Measurements from ENCODE around the gene SDK2. TPM values are rescaled to one million over a fixed set of nuclear protein-coding genes. Genes with fewer than 3 reads are reported as not detected.

SDK2 gene
- total RNA-seq, 3 donors from 2014 or later (not counting 1 experiment from before 2014, with no cell fraction given) = 0.41 to 0.90 (median 0.49) TPM

DNA sequence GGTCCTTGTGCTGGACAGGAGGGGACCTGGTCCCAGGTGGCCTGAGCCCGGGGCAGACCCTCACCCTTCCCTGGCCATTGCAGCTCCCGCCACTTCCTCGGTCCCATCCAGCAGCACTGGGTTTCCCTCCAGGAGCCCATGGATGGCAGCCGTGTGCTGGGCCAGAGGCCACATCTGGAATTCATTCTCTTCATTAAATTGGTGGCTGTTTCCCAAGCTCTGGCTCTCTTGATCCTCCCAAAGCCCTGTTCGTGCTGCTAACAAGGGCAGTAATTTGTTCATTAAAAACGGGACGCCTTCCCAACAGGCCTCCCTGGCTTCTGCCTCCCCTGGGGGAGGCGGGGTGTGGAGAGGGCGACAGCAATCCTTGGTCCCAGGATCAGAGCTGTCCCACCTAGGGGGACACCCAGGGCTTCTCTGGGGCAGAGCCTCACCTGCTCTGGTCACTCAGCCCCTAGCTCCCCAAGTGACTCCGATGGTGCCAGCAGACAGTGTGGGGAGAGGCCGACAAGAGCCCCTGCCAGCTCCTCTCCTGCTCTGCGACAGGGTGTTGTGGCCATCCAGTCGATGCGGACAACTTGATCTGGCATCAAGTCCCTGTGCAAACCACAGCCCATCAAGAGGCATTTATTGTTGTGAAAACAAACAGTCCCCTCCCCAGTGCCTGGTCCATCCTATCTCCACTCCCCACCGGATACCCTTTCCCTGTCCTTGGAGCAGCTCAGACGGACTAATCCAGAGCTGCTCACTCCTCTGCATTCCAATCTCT, 44.0 kb downstream of the SDK2 start:
- no peaks in the 10 kb centered on the region for H3K9me3 Mint-ChIP-seq
- H3K27me3 Mint-ChIP-seq (ENCODE audit: low read depth in 2 of 2) = peaks cover 28 to 34% of the 10 kb centered on the region in 2 donors
- peaks cover 5% of the 10 kb centered on the region for H3K27me3 ChIP-seq (ENCODE audit: control insufficient read depth, insufficient read depth, low read length)
- no peak overlapping the region for H3K4me3 ChIP-seq (ENCODE audit: low read length)
- H3K27ac ChIP-seq (ENCODE audit: low read length) = no peak overlapping the region
- no peaks in the 10 kb centered on the region for H3K36me3 Mint-ChIP-seq
- H3K36me3 ChIP-seq (ENCODE audit: control insufficient read depth, insufficient read depth, low read length) = no peaks in the 10 kb centered on the region
- 91% methylated on average over 16 of the region's 16 CpGs for WGBS (ENCODE audit: insufficient coverage)
- DNase-seq (no peak), ATAC-seq (no peak)
- H3K4me1 ChIP-seq (ENCODE audit: control insufficient read depth, insufficient read depth, low read length) = peaks cover 9% of the 10 kb centered on the region
- H3K9me3 ChIP-seq (ENCODE audit: control insufficient read depth, insufficient read depth, low read length) = no peaks in the 10 kb centered on the region
- TF ChIP-seq, protein P1, sequence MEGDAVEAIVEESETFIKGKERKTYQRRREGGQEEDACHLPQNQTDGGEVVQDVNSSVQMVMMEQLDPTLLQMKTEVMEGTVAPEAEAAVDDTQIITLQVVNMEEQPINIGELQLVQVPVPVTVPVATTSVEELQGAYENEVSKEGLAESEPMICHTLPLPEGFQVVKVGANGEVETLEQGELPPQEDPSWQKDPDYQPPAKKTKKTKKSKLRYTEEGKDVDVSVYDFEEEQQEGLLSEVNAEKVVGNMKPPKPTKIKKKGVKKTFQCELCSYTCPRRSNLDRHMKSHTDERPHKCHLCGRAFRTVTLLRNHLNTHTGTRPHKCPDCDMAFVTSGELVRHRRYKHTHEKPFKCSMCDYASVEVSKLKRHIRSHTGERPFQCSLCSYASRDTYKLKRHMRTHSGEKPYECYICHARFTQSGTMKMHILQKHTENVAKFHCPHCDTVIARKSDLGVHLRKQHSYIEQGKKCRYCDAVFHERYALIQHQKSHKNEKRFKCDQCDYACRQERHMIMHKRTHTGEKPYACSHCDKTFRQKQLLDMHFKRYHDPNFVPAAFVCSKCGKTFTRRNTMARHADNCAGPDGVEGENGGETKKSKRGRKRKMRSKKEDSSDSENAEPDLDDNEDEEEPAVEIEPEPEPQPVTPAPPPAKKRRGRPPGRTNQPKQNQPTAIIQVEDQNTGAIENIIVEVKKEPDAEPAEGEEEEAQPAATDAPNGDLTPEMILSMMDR (IDR thresholded peaks at IDR 0.05) = no peak
- intact Hi-C loops (cut with micrococcal nuclease) = no loop called here
- H3K27ac Mint-ChIP-seq = no peak overlapping the region
- peaks cover 0 to 8% of the 10 kb centered on the region in 2 donors for H3K4me1 Mint-ChIP-seq
- no peak overlapping the region for H3K4me3 Mint-ChIP-seq

- Mint-ChIP-seq H3K9me3 (no peaks in the 10 kb centered on the region), H3K36me3 (no peaks in the 10 kb centered on the region), H3K4me1 (peaks cover 0 to 12% of the 10 kb centered on the region in 2 donors), H3K27me3 (ENCODE audit: low read depth in 2 of 2) (peaks cover 33 to 34% of the 10 kb centered on the region in 2 donors), H3K4me3 (no peak overlapping the region), H3K27ac (no peak overlapping the region)
- H3K4me3 ChIP-seq (ENCODE audit: low read length) = no peak overlapping the region
- H3K9me3 ChIP-seq (ENCODE audit: control insufficient read depth, insufficient read depth, low read length) = no peaks in the 10 kb centered on the region
- H3K36me3 ChIP-seq (ENCODE audit: control insufficient read depth, insufficient read depth, low read length) = no peaks in the 10 kb centered on the region
- TF ChIP-seq, protein P1 (IDR thresholded peaks at IDR 0.05) = no peak
- intact Hi-C loops (cut with micrococcal nuclease) = no loop called here
- H3K4me1 ChIP-seq (ENCODE audit: control insufficient read depth, insufficient read depth, low read length) = peaks cover 14% of the 10 kb centered on the region
- no peak overlapping the region for H3K27ac ChIP-seq (ENCODE audit: low read length)
- WGBS (ENCODE audit: insufficient coverage) = 80% methylated on average over 1 of the region's 3 CpGs
- H3K27me3 ChIP-seq (ENCODE audit: control insufficient read depth, insufficient read depth, low read length) = peaks cover 9% of the 10 kb centered on the region
- DNase-seq (no peak), ATAC-seq (no peak)
Observed at GRCh38 chr17:73599599-73599998, 44.6 kb downstream of the SDK2 start.

- WGBS (ENCODE audit: insufficient coverage) = 89% methylated on average over 13 of the region's 13 CpGs
- Mint-ChIP-seq H3K4me1 (peaks cover 0 to 22% of the 10 kb centered on the region in 2 donors), H3K27me3 (ENCODE audit: low read depth in 2 of 2) (peaks cover 37 to 40% of the 10 kb centered on the region in 2 donors), H3K36me3 (no peaks in the 10 kb centered on the region), H3K4me3 (no peak overlapping the region), H3K9me3 (no peaks in the 10 kb centered on the region), H3K27ac (no peak overlapping the region)
- intact Hi-C loops (cut with micrococcal nuclease) = no loop called here
- Histone ChIP-seq H3K4me1 (ENCODE audit: control insufficient read depth, insufficient read depth, low read length) (peaks cover 27% of the 10 kb centered on the region), H3K27me3 (ENCODE audit: control insufficient read depth, insufficient read depth, low read length) (peaks cover 15% of the 10 kb centered on the region), H3K9me3 (ENCODE audit: control insufficient read depth, insufficient read depth, low read length) (no peaks in the 10 kb centered on the region), H3K27ac (ENCODE audit: low read length) (no peak overlapping the region), H3K4me3 (ENCODE audit: low read length) (no peak overlapping the region), H3K36me3 (ENCODE audit: control insufficient read depth, insufficient read depth, low read length) (no peaks in the 10 kb centered on the region)
- no peak for DNase-seq
- no peak for ATAC-seq
- TF ChIP-seq, protein P1 (IDR thresholded peaks at IDR 0.05) = no peak
Observed at GRCh38 chr17:73598212-73598611, 46.0 kb downstream of the SDK2 start.
